Epithelial cell of esophagus (primary cell): ENCODE results near the gene POTEM.
"Not testable (repeated sequence)": the region's sequence is repeated elsewhere in the genome, so short reads cannot be mapped to it uniquely, and the experiment has no call there.

ENCODE experiments used
- DNase-seq: peaks from one replicate; pipeline ENCODE4 v3.0.0; 2010; ENCODE audit warnings: low read depth
- H3K4me3 ChIP-seq: 2 replicates; pipeline ENCODE4 v1.5.1; 2011; ENCODE audit warnings: mild to moderate bottlenecking, low read length, control low read depth

The POTEM gene

GRCh38 chr14:18967134-18967533 is at the start of gene POTEM:
Gene POTEM, plus strand, starts transcription at chr14:18967434. Its CDS starts 52 bp downstream, at chr14:18967486.
- DNase-seq, H3K4me3 ChIP-seq: not testable (repeated sequence)

DNA sequence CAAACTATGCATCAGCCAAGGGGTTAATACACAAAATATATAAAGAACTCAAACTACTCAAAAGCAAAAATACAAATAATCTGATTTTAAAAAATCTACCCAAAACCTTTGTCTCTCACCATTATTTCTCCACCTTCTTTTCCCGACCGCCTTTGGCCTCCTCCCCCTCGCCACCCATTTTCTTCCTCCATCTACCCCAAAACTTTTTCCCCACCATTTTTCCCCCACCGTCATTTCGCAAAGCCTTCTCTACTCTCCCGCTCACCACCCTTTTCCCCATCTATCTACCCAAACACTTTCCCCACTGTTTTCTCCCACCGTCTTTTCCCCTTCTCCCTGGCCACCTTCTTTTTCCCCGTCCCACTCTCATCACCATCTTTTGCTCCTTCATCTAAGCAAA is 48.9 kb upstream of the POTEM start:
- not testable (repeated sequence) for H3K4me3 ChIP-seq, DNase-seq

DNA sequence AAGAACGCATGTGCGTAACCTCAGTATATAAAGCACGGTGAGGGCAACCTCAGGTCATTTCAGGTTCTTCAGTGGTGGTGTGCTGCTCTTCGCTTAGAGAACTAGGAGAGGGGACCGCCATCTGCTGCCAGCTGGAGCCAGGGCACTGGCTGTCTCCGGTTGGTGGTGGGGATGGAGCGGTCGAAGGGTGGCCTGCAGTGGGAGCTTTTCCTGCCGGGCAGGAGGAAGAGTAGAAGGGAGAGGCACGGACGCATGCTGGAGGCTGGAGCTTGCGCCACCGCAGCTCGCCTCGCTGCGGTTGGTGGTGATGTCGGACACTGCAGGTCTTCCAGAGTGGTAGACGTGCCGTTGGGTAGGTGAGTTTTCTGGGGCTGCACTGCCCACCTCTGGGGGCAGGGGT is 47.2 kb upstream of the POTEM start:
- DNase-seq, H3K4me3 ChIP-seq: not testable (repeated sequence)

DNA sequence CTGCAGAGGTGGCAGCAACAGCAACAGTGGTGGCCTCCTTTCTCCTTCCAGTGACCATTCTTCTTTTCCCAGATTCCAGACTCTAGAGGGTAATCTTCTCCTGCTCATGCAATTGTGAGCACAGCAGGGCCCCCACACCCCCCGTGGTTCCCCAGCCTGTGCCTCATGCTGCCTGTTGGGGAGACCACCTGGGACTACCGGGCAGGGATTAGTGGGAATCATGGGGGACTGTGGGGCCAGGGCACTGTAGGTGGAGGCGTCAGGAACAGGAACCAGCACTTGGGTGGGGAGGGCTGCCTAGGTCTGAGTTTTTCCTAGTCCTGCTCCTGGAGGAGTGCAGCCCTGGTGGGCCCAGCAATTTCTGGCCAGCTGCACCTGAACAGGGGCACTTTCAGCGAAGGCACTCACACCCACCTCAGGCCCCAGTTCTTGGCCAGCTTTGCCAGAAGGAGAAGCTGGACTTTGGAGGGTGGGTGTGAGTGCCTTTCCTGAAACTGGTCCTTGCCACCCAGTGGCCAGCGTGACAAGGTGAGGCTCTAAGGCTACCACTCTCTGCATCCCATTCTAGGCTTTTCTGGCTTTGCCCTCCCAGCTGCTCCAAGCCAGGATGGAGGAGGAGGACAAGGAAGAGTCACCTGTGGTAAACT is 46.1 kb upstream of the POTEM start:
- not testable (repeated sequence) for DNase-seq, H3K4me3 ChIP-seq

- H3K4me3 ChIP-seq, DNase-seq: not testable (repeated sequence)
Measured at GRCh38 chr14:18936848-18937247, 30.4 kb upstream of the POTEM start.

DNA sequence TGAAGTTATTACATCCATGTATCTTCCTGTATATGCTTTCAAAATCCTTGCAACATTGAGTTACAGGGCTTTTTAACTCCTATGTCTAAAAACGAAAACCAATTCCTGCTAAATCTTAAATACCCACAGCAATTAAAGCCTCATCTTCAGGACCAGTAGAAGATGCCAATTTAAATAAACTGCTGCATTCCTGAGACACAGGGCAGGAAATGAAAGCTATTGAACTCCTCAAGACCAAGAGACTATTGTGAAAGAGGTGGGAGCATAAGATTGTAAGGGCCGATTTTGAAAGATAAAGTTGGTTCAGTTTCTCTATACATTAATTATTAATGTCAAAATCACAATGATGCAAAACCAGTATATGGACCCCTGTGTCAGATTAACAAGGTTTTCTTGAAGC is 28.5 kb upstream of the POTEM start:
- not testable (repeated sequence) for DNase-seq, H3K4me3 ChIP-seq

- DNase-seq, H3K4me3 ChIP-seq: not testable (repeated sequence)
Measured at GRCh38 chr14:18949939-18950338, 17.3 kb upstream of the POTEM start.

GRCh38 chr14:18953085-18953484 is 14.1 kb upstream of the POTEM start:
- H3K4me3 ChIP-seq, DNase-seq: not testable (repeated sequence)

- DNase-seq, H3K4me3 ChIP-seq: not testable (repeated sequence)
Measured at GRCh38 chr14:18955816-18956215, 11.4 kb upstream of the POTEM start.

DNA sequence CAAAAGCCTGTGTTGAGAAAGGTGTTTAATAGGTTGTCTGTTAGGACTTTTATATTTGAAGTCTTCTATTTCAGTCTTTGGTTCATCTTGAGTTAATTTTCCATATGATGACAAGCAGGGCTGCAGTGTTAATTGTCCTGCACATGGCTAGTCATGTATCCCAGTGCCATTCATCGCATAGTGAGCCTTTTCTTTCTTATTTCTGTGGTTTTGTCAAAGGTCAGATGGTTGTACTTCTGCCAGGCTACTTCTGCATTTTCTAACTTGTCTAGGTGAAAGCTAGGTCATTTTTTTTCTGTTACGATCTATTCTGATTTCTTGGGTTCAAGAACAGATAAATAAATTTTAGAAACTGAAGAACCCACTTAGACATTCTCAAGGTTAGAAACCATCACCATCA is 5.7 kb upstream of the POTEM start:
- DNase-seq, H3K4me3 ChIP-seq: not testable (repeated sequence)

DNA sequence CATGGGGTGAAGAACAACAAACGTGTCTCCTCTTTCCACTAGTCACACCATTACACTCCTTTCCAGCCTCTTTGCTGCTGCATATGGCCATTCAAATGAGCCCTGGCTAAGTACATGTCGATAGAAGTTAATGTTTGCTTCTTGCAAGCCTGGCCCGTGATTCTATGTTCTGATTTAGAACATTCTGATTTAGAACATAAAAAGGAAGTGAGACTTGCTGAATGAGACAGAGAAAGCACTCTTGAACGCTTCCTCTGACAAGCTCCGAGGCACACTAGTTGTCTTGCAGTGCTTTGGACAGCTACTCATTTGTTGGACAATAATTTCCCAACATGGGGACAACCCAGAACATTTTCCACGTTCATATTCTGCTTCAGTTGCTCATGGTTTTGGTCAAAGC is 5.1 kb upstream of the POTEM start:
- not testable (repeated sequence) for DNase-seq, H3K4me3 ChIP-seq

GRCh38 chr14:18963276-18963675 is 4.0 kb upstream of the POTEM start:
- H3K4me3 ChIP-seq, DNase-seq: not testable (repeated sequence)

DNA sequence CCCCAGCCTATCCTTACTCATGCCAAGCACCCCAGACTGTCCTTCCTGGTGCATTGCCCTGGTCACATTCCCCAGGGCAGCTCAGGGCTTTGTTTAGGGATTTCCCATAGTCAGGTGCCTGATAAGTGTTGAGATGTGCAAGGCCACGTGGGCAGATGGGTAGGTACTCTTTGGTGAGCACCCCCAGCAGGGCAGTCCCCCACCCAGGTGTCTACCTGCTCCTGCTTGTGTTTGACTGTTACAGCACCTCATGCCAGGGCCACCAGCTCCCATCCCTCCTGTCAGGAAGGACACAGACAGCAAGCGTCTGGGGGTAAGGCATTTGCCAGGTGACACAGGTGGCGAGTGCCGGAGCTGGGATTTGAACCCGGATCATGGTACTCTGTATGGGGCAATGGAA is 2.4 kb upstream of the POTEM start:
- not testable (repeated sequence) for H3K4me3 ChIP-seq, DNase-seq

DNA sequence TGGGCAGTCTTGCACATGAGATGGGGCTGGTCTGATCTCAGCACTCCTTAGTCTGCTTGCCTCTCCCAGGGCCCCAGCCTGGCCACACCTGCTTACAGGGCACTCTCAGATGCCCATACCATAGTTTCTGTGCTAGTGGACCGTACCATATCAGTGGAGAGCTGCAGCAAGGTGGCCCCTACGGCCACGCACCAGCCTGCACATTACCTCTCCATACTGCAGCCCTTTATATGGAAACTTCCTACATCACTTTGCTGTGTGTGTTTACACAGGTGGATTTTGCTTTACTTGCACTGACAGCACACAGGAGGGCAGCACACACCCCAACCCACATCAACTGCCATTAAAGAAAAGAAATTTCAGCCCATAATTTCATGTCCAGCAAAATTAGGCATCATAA is 35.3 kb downstream of the POTEM start:
- not testable (repeated sequence) for DNase-seq, H3K4me3 ChIP-seq

- not testable (repeated sequence) for H3K4me3 ChIP-seq, DNase-seq
Measured at GRCh38 chr14:19006490-19006889, 39.3 kb downstream of the POTEM start.

DNA sequence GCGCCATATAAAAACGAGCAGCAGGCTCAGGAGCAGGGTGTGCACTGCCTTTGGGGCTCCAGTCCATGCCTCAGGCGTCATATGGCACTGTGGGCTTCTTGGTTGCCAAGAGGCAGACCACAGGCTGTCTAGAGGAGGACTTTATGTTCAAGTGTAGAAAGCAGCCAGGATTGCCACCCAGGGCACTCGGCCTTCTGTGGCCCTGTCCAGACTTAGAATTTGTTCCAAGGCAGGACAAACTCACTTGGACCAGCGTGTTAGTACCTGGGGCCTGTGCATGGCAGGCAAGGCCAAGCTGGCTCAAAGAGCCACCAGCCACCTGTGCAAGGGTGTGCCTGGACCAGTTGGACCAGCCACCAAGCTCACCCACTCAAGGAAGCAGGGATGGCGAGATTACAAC is 40.4 kb downstream of the POTEM start:
- not testable (repeated sequence) for DNase-seq, H3K4me3 ChIP-seq

GRCh38 chr14:19011029-19011428 is 43.8 kb downstream of the POTEM start:
- not testable (repeated sequence) for DNase-seq, H3K4me3 ChIP-seq

DNA sequence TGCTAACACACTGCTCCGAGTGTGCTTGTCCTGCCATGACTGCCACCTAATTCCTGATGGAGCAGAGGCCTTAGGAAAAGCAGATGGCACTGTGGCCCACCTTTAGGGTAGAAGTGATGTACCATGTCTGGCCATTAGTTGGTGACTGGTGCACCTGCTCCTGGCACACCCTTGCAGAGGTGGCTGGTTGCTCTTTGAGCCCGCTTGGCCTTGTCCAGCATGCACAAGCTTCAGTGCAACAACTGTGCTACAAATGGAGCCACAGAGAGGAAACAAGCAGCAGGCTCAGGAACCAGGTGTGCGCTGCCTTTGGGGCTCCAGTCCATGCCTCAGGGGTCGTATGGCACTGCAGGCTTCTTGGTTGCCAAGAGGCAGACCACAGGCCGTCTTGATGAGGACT is 44.5 kb downstream of the POTEM start:
- DNase-seq, H3K4me3 ChIP-seq: not testable (repeated sequence)

DNA sequence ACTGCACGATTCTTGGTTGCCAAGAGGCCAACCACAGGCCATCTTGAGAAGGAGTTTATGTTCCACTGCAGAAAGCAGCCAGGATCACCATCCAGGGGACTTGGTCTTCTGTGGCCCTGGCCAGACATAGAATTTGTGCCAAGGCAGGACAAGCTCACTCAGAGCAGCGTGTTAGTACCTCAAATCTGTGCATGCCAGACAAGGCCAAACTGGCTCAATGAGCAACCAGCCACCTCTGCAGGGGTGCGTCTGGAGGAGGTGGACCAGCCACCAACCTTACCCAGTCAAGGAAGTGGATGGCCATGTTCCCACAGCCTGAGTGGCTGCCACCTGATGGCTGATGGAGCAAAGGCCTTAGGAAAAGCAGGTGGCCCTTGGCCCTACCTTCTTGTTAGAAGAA is 48.0 kb downstream of the POTEM start:
- H3K4me3 ChIP-seq, DNase-seq: not testable (repeated sequence)

DNA sequence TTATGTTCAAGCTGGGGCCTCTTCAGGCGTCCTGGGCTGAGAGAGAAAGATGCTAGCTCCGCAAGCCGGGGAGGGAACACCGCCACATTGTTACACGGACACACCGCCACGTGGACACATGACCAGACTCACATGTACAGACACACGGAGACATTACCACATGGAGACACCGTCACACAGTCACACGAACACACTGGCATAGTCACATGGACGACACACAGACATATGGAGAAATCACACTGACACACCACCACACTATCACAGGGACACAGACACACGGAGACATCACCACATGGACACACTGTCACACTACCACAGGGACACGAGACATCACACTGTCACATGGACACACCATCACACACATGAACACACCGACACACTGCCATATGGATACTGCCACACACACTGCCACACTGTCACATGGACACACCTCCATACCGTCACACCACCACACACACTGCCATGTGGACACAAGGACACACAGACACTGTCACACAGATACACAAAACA is 57.9 kb downstream of the POTEM start:
- not testable (repeated sequence) for DNase-seq, H3K4me3 ChIP-seq

GRCh38 chr14:19026649-19027351 is 59.6 kb downstream of the POTEM start:
- not testable (repeated sequence) for DNase-seq, H3K4me3 ChIP-seq
